Brain pericyte (primary cell): ENCODE results near the gene TCEANC2.

ENCODE experiments used
- DNase-seq: peaks from one replicate; pipeline ENCODE4 v3.0.0-alpha.2; 2012; ENCODE audit warnings: low read depth, low spot score

Gene TCEANC2

GRCh38 chr1:54114001-54114400, 60.6 kb downstream of the TCEANC2 start:
- DNase-seq = no peak

GRCh38 chr1:54114955-54115354, 61.5 kb downstream of the TCEANC2 start:
- DNase-seq = no peak

GRCh38 chr1:54115520-54115919, 62.1 kb downstream of the TCEANC2 start:
- no peak for DNase-seq

- DNase-seq = no peak
Observed at GRCh38 chr1:54117815-54118563, 64.6 kb downstream of the TCEANC2 start.

GRCh38 chr1:54118704-54119103, 65.3 kb downstream of the TCEANC2 start:
- no peak for DNase-seq

GRCh38 chr1:54120018-54120697, 66.8 kb downstream of the TCEANC2 start:
- DNase-seq = no peak

GRCh38 chr1:54120698-54121481, 67.5 kb downstream of the TCEANC2 start:
- no peak for DNase-seq

- DNase-seq = no peak
Observed at GRCh38 chr1:54121482-54122134, 68.2 kb downstream of the TCEANC2 start.

GRCh38 chr1:54122135-54122751, 68.8 kb downstream of the TCEANC2 start:
- no peak for DNase-seq

GRCh38 chr1:54122992-54123391, 69.6 kb downstream of the TCEANC2 start:
- DNase-seq = no peak

- no peak for DNase-seq
Observed at GRCh38 chr1:54124472-54124871, 71.1 kb downstream of the TCEANC2 start.

GRCh38 chr1:54124906-54125305, 71.5 kb downstream of the TCEANC2 start:
- no peak for DNase-seq

GRCh38 chr1:54125386-54126070, 72.1 kb downstream of the TCEANC2 start:
- no peak for DNase-seq

GRCh38 chr1:54126271-54126815, 72.9 kb downstream of the TCEANC2 start:
- no peak for DNase-seq

- no peak for DNase-seq
Observed at GRCh38 chr1:54127594-54128300, 74.3 kb downstream of the TCEANC2 start.

- no peak for DNase-seq
Observed at GRCh38 chr1:54129858-54130257, 76.5 kb downstream of the TCEANC2 start.

GRCh38 chr1:54131419-54131818, 78.0 kb downstream of the TCEANC2 start:
- DNase-seq = no peak

GRCh38 chr1:54132495-54132894, 79.1 kb downstream of the TCEANC2 start:
- no peak for DNase-seq

GRCh38 chr1:54134295-54134694, 80.9 kb downstream of the TCEANC2 start:
- DNase-seq = no peak
